Activated CD8-positive, alpha-beta T cell treated with anti-CD3 and anti-CD28 coated beads for 36 hours (primary cell): ENCODE data around the gene WIPF1. TPM values are rescaled to one million over a fixed set of nuclear protein-coding genes. Genes with fewer than 3 reads are reported as not detected.

ENCODE experiments used
- ATAC-seq: fragments of 200-7000 bp; cut with Tn5 transposase; one replicate; pipeline ENCODE4 v1.10.0; 2021; ENCODE audit warnings: mild to moderate bottlenecking, moderate library complexity
- CTCF ChIA-PET: fragments of 350-600 bp; sonication (Branson Sonifier 250); formaldehyde crosslinking; loops from one replicate; lab custom pipeline; 2021; ENCODE audit warnings: antibody characterized with exemption; lab: Charles Lee
- POLR2A ChIA-PET: fragments of 350-600 bp; sonication (Branson Sonifier 250); formaldehyde crosslinking; loops from one replicate; lab custom pipeline; 2021; ENCODE audit warnings: antibody characterized with exemption; lab: Charles Lee
- DNase-seq: peaks from one replicate; pipeline ENCODE4 v3.0.0-alpha.2; 2020
- H3K27ac Mint-ChIP-seq: one replicate; pipeline ENCODE4 v1.8.0; 2021; ENCODE audit warnings: mild to moderate bottlenecking, mixed read lengths
- H3K27me3 Mint-ChIP-seq: one replicate; pipeline ENCODE4 v1.8.0; 2021; ENCODE audit warnings: mixed read lengths
- H3K36me3 Mint-ChIP-seq: one replicate; pipeline ENCODE4 v1.8.0; 2021; ENCODE audit warnings: low read depth, mixed read lengths
- H3K4me1 Mint-ChIP-seq: one replicate; pipeline ENCODE4 v1.8.0; 2021; ENCODE audit warnings: low read depth, mixed read lengths
- H3K4me3 Mint-ChIP-seq: one replicate; pipeline ENCODE4 v1.8.0; 2021; ENCODE audit warnings: mild to moderate bottlenecking, moderate library complexity, mixed read lengths
- H3K9me3 Mint-ChIP-seq: one replicate; pipeline ENCODE4 v1.8.0; 2021; ENCODE audit warnings: mixed read lengths
- CTCF ChIP-seq: fragments of 200-600 bp; IDR thresholded peaks from one replicate; pipeline ENCODE4 v1.8.0; 2022; ENCODE audit warnings: antibody characterized with exemption, mild to moderate bottlenecking
- intact Hi-C: fragments of 100-400 bp; cut with micrococcal nuclease; formaldehyde crosslinking; loops from one replicate; pipeline ENCODE4 v1.10.0; 2022
- total RNA-seq, 2 experiments: library from RNA; stranded (reverse); gene quantifications; one replicate each; pipeline ENCODE4 v1.2.3, GENCODE V29; 2021

The WIPF1 gene
- total RNA-seq, 2 experiments from 2014 or later: 361 to 365 TPM

GRCh38 chr2:174545240-174545639 is 52.4 kb downstream of the WIPF1 start:
- ChIA-PET POLR2A (no interaction called here), CTCF (interaction anchor here (3.2 kb wide), 1 partner anchor 83 kb away, joined by 28 read pairs; no protein-coding TSS in a partner anchor)
- no peak for DNase-seq
- H3K4me3 Mint-ChIP-seq: no peak overlapping the region
- peaks cover 17% of the 10 kb centered on the region for H3K4me1 Mint-ChIP-seq
- no peak for ATAC-seq
- H3K9me3 Mint-ChIP-seq: no peaks in the 10 kb centered on the region
- TF ChIP-seq CTCF: no peak
- intact Hi-C loops: loop anchor here (5.0 kb wide), 1 partner anchor 83 kb away; no protein-coding TSS in a partner anchor
- no peaks in the 10 kb centered on the region for H3K27me3 Mint-ChIP-seq
- H3K27ac Mint-ChIP-seq: no peak overlapping the region
- H3K36me3 Mint-ChIP-seq: no peaks in the 10 kb centered on the region

GRCh38 chr2:174544802-174545201 is 52.8 kb downstream of the WIPF1 start:
- Mint-ChIP-seq H3K9me3 (no peaks in the 10 kb centered on the region), H3K27me3 (no peaks in the 10 kb centered on the region), H3K4me1 (peaks cover 17% of the 10 kb centered on the region), H3K4me3 (no peak overlapping the region), H3K27ac (no peak overlapping the region), H3K36me3 (no peaks in the 10 kb centered on the region)
- DNase-seq: no peak
- ChIA-PET POLR2A (no interaction called here), CTCF (interaction anchor here (1.0 to 3.2 kb wide), 4 partner anchors 27 to 85 kb away, joined by 3 to 28 read pairs (median 3); no protein-coding TSS in a partner anchor)
- TF ChIP-seq CTCF: no peak
- intact Hi-C loops: loop anchor here (5.0 kb wide), 1 partner anchor 83 kb away; no protein-coding TSS in a partner anchor
- ATAC-seq: no peak

- intact Hi-C loops: no loop called here
- ChIA-PET CTCF (interaction anchor here (1.0 to 3.2 kb wide), 4 partner anchors 26 to 84 kb away, joined by 3 to 28 read pairs (median 3); no protein-coding TSS in a partner anchor), POLR2A (no interaction called here)
- TF ChIP-seq CTCF: no peak
- H3K4me3 Mint-ChIP-seq: no peak overlapping the region
- no peaks in the 10 kb centered on the region for H3K36me3 Mint-ChIP-seq
- H3K27ac Mint-ChIP-seq: no peak overlapping the region
- DNase-seq: peak; percentile 59
- H3K9me3 Mint-ChIP-seq: no peaks in the 10 kb centered on the region
- no peaks in the 10 kb centered on the region for H3K27me3 Mint-ChIP-seq
- ATAC-seq: peak; percentile 80
- H3K4me1 Mint-ChIP-seq: peaks cover 17% of the 10 kb centered on the region
Observed at GRCh38 chr2:174544156-174544555, 53.4 kb downstream of the WIPF1 start.

GRCh38 chr2:174540893-174541292 is 56.7 kb downstream of the WIPF1 start:
- no peak for TF ChIP-seq CTCF
- Mint-ChIP-seq H3K4me1 (peaks cover 13% of the 10 kb centered on the region), H3K36me3 (no peaks in the 10 kb centered on the region), H3K4me3 (no peak overlapping the region), H3K27me3 (no peaks in the 10 kb centered on the region), H3K27ac (no peak overlapping the region), H3K9me3 (no peaks in the 10 kb centered on the region)
- intact Hi-C loops: no loop called here
- ATAC-seq (no peak), DNase-seq (no peak)
- POLR2A ChIA-PET: no interaction called here
- CTCF ChIA-PET: no interaction called here
